HCT116 (cell line): Measurements from ENCODE around the gene GSG1L. TPM values are rescaled to one million over a fixed set of nuclear protein-coding genes. Genes with fewer than 3 reads are reported as not detected.

Experiments used
- ATAC-seq: fragments of 200-7000 bp; cut with Tn5 transposase; 2 replicates; pipeline ENCODE4 v1.9.1; 2020; ENCODE audit warnings: mild to moderate bottlenecking, moderate library complexity
- BruUV-seq: library from RNA; stranded (reverse); fragments of 400-500 nt; replicated peaks from 2 replicates; lab custom pipeline; 2021; lab: Mats Ljungman, UMichigan
- CTCF ChIA-PET: fragments of 300-600 bp; sonication (Branson Sonifier 250); formaldehyde crosslinking; loops from one replicate; lab custom pipeline; 2021; ENCODE audit warnings: antibody characterized with exemption; lab: Charles Lee
- POLR2A ChIA-PET: fragments of 300-600, 350-600 bp; sonication (Branson Sonifier 250); formaldehyde crosslinking; loops from one replicate; lab custom pipeline; 2021; ENCODE audit warnings: antibody characterized with exemption; lab: Charles Lee
- RAD21 ChIA-PET, 2 experiments: fragments of 300-600 bp; sonication (Branson Sonifier 250); formaldehyde crosslinking; loops; one replicate each; lab custom pipeline; 2023; ENCODE audit warnings: low total read pairs in 2 of 2; ENCODE audit not compliant: uncharacterized antibody in 2 of 2, unreplicated experiment in 2 of 2, low non-redundant PET in 1 of 2; lab: Charles Lee
- DNase-seq: peaks from one replicate; pipeline ENCODE4 v3.0.0-alpha.2; 2010; ENCODE audit warnings: low read depth, low spot score
- H2AFZ ChIP-seq: fragments of 200-600 bp; shearing (Covaris generic), sonication (generic); 2 replicates; pipeline ENCODE4 v1.6.1; 2017; ENCODE audit warnings: low read depth, mixed run types, mixed read lengths, antibody characterized with exemption, low read length; ENCODE audit not compliant: poor library complexity, severe bottlenecking
- H3K27ac ChIP-seq: 2 replicates; pipeline ENCODE4 v1.5.1; 2012; ENCODE audit warnings: low read depth, low read length
- H3K27me3 ChIP-seq: fragments of 200-600 bp; sonication (generic); 2 replicates; pipeline ENCODE4 v1.6.1; 2016; ENCODE audit warnings: mixed run types, low read length, mixed read lengths; ENCODE audit not compliant: insufficient read depth
- H3K36me3 ChIP-seq, 2 experiments: fragments of 200-500 bp in 1 of 2; fragments of 200-600 bp in 1 of 2; sonication (Bioruptor generic) in 1 of 2; sonication (generic) in 1 of 2; 2 replicates each; pipeline versions ENCODE4 v1.5.1 to v1.6.1; 2014 to 2016; ENCODE audit warnings: low read length in 2 of 2, inconsistent platforms in 1 of 2, mixed read lengths in 1 of 2, mixed run types in 1 of 2; ENCODE audit not compliant: insufficient read depth in 2 of 2, control insufficient read depth in 1 of 2
- H3K4me1 ChIP-seq, 2 experiments: fragments of 200-600 bp in 1 of 2; sonication (generic) in 1 of 2; 2 replicates each; pipeline versions ENCODE4 v1.5.1 to v1.6.1; 2012 to 2017; ENCODE audit warnings: low read length in 2 of 2, inconsistent platforms in 1 of 2, mild to moderate bottlenecking in 1 of 2, mixed read lengths in 1 of 2, mixed run types in 1 of 2, moderate library complexity in 1 of 2; ENCODE audit not compliant: insufficient read depth in 2 of 2, control insufficient read depth in 1 of 2
- H3K4me2 ChIP-seq: fragments of 200-600 bp; sonication (generic); 2 replicates; pipeline ENCODE4 v1.6.1; 2017; ENCODE audit warnings: mixed run types, low read length, mixed read lengths
- H3K4me3 ChIP-seq, 2 experiments: fragments of 200-600 bp in 1 of 2; sonication (generic) in 1 of 2; replicated peaks in 1 of 2; 2 replicates each; pipeline ENCODE4 v1.5.1; 2011 to 2016; ENCODE audit warnings: low read length in 2 of 2, control low read depth in 1 of 2, low read depth in 1 of 2, mild to moderate bottlenecking in 1 of 2, mixed read lengths in 1 of 2, mixed run types in 1 of 2
- H3K79me2 ChIP-seq: fragments of 200-600 bp; sonication (generic); 2 replicates; pipeline ENCODE4 v1.6.1; 2017; ENCODE audit warnings: mild to moderate bottlenecking, mixed run types, low read length, moderate library complexity, mixed read lengths; ENCODE audit not compliant: insufficient read depth
- H3K9ac ChIP-seq: fragments of 200-600 bp; sonication (generic); 2 replicates; pipeline ENCODE4 v1.6.1; 2016; ENCODE audit warnings: low read length, mixed read lengths
- H3K9me2 ChIP-seq: fragments of 200-600 bp; sonication (generic), shearing (Covaris generic); 2 replicates; pipeline ENCODE4 v1.6.1; 2017; ENCODE audit warnings: mixed run types, mild to moderate bottlenecking, moderate library complexity; ENCODE audit not compliant: insufficient read depth
- H3K9me3 ChIP-seq, 2 experiments: fragments of 200-500 bp in 1 of 2; fragments of 200-600 bp in 1 of 2; sonication (Bioruptor generic) in 1 of 2; sonication (generic) in 1 of 2; 2 replicates each; pipeline ENCODE4 v1.6.1; 2014 to 2017; ENCODE audit warnings: low read length in 2 of 2, mixed read lengths in 2 of 2, inconsistent platforms in 1 of 2, low read depth in 1 of 2, mild to moderate bottlenecking in 1 of 2, mixed run types in 1 of 2, moderate library complexity in 1 of 2; ENCODE audit not compliant: control insufficient read depth in 1 of 2, insufficient read depth in 1 of 2
- H4K20me1 ChIP-seq: fragments of 200-600 bp; sonication (generic), shearing (Covaris generic); 2 replicates; pipeline ENCODE4 v1.6.1; 2017; ENCODE audit warnings: mixed run types, mild to moderate bottlenecking, moderate library complexity; ENCODE audit not compliant: insufficient read depth
- CBX3 ChIP-seq: IDR thresholded peaks from 2 replicates; pipeline ENCODE4 v1.6.1; 2012; ENCODE audit warnings: low read depth
- EGR1 ChIP-seq: IDR thresholded peaks from 2 replicates; pipeline ENCODE4 v1.6.1; 2012; ENCODE audit warnings: low read depth
- EZH2 ChIP-seq: fragments of 200-600 bp; sonication (generic); IDR thresholded peaks from 2 replicates; pipeline ENCODE4 v1.6.1; 2017; ENCODE audit warnings: antibody characterized with exemption, mixed run types
- JUND ChIP-seq: IDR thresholded peaks from 2 replicates; pipeline ENCODE4 v1.6.1; 2012
- POLR2A ChIP-seq: IDR thresholded peaks from 2 replicates; pipeline ENCODE4 v1.7.0; 2011; ENCODE audit warnings: borderline replicate concordance; ENCODE audit not compliant: insufficient read depth, insufficient read length; ENCODE audit errors: extremely low read depth
- RAD21 ChIP-seq: IDR thresholded peaks from 2 replicates; pipeline ENCODE4 v1.6.1; 2012; ENCODE audit warnings: low read depth, mild to moderate bottlenecking
- SIN3A ChIP-seq: IDR thresholded peaks from 2 replicates; pipeline ENCODE4 v1.6.1; 2012; ENCODE audit warnings: low read depth
- SP1 ChIP-seq: IDR thresholded peaks from 2 replicates; pipeline ENCODE4 v1.6.1; 2012; ENCODE audit warnings: low read depth
- SRF ChIP-seq: IDR thresholded peaks from 2 replicates; pipeline ENCODE4 v1.6.1; 2012; ENCODE audit warnings: low read depth
- YY1 ChIP-seq: IDR thresholded peaks from 2 replicates; pipeline ENCODE4 v1.6.1; 2011; ENCODE audit warnings: low read length, low read depth, moderate library complexity, mild to moderate bottlenecking; ENCODE audit not compliant: insufficient replicate concordance; ENCODE audit errors: extremely low read depth
- ZBTB33 ChIP-seq: IDR thresholded peaks from 2 replicates; pipeline ENCODE4 v1.6.1; 2011; ENCODE audit warnings: mild to moderate bottlenecking, low read length, moderate library complexity; ENCODE audit not compliant: insufficient replicate concordance; ENCODE audit errors: extremely low read depth
- ZFX ChIP-seq: fragments of 450-650 bp; IDR thresholded peaks from 2 replicates; pipeline ENCODE4 v1.6.1; 2017
- intact Hi-C: fragments of 100-400 bp; cut with micrococcal nuclease; formaldehyde crosslinking; loops from 2 replicates; pipeline ENCODE4 v1.10.0; 2022
- total RNA-seq: library from RNA; stranded (reverse); gene quantifications from one replicate; pipeline ENCODE4 v1.2.1, GENCODE V29; 2021; ENCODE audit not compliant: unreplicated experiment
- TF ChIP-seq, protein P1 (sequence below): IDR thresholded peaks from 2 replicates; pipeline ENCODE4 v1.6.1; 2012; ENCODE audit warnings: low read depth
- TF ChIP-seq, protein P2 (sequence below): IDR thresholded peaks from 2 replicates; pipeline ENCODE4 v1.6.1; 2012

GSG1L gene
- total RNA-seq, 1 experiment from 2014 or later = not detected

DNA sequence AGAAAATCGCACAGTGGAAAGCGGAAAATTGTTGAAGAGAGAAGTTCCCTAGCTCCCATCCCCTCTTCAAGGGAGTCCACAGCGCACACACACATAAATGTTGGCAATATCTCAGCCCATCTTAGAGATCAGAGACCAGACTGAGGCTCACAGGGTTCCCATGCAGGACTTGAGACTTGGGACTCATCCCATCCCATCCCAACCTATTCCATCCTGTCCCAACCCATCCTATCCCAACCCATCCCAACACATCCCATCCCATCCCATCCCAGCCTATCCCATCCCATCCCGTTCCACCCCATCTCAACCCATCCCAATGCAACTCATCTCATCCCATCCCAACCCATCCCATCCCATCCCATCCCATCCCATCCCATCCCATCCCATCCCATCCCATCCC lies 29.6 kb downstream of the GSG1L start:
- no peak for TF ChIP-seq SP1
- TF ChIP-seq EZH2 = no peak
- no peak for TF ChIP-seq ZFX
- TF ChIP-seq, protein P1, sequence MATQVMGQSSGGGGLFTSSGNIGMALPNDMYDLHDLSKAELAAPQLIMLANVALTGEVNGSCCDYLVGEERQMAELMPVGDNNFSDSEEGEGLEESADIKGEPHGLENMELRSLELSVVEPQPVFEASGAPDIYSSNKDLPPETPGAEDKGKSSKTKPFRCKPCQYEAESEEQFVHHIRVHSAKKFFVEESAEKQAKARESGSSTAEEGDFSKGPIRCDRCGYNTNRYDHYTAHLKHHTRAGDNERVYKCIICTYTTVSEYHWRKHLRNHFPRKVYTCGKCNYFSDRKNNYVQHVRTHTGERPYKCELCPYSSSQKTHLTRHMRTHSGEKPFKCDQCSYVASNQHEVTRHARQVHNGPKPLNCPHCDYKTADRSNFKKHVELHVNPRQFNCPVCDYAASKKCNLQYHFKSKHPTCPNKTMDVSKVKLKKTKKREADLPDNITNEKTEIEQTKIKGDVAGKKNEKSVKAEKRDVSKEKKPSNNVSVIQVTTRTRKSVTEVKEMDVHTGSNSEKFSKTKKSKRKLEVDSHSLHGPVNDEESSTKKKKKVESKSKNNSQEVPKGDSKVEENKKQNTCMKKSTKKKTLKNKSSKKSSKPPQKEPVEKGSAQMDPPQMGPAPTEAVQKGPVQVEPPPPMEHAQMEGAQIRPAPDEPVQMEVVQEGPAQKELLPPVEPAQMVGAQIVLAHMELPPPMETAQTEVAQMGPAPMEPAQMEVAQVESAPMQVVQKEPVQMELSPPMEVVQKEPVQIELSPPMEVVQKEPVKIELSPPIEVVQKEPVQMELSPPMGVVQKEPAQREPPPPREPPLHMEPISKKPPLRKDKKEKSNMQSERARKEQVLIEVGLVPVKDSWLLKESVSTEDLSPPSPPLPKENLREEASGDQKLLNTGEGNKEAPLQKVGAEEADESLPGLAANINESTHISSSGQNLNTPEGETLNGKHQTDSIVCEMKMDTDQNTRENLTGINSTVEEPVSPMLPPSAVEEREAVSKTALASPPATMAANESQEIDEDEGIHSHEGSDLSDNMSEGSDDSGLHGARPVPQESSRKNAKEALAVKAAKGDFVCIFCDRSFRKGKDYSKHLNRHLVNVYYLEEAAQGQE = no peak
- no peak for TF ChIP-seq CBX3
- no peak for TF ChIP-seq ZBTB33
- no peak for TF ChIP-seq SIN3A
- TF ChIP-seq POLR2A = no peak
- TF ChIP-seq YY1 = no peak
- no peak for TF ChIP-seq EGR1
- TF ChIP-seq SRF = no peak
- TF ChIP-seq, protein P2, sequence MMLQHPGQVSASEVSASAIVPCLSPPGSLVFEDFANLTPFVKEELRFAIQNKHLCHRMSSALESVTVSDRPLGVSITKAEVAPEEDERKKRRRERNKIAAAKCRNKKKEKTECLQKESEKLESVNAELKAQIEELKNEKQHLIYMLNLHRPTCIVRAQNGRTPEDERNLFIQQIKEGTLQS = no peak
- no peak for TF ChIP-seq RAD21
- TF ChIP-seq JUND = no peak
- TF ChIP-seq, all 23 proteins: peak for 0
- Histone ChIP-seq H3K9me3 (no peaks in the 10 kb centered on the region), H3K9me2 (no peaks in the 10 kb centered on the region), H3K4me2 (no peak overlapping the region), H3K36me3 (no peaks in the 10 kb centered on the region), H4K20me1 (no peaks in the 10 kb centered on the region), H3K27me3 (peaks cover 58% of the 10 kb centered on the region), H2AFZ (no peak overlapping the region), H3K27ac (no peak overlapping the region), H3K79me2 (no peaks in the 10 kb centered on the region), H3K4me1 (no peaks in the 10 kb centered on the region), H3K9ac (no peak overlapping the region), H3K4me3 (no peak overlapping the region)
- ChIA-PET POLR2A (no interaction called here), CTCF (no interaction called here), RAD21 (no interaction called here)
- intact Hi-C loops = no loop called here
- no peak for ATAC-seq
- no TSS peak for BruUV-seq
- no peak for DNase-seq
